UCSD-AML1 (cell line): ENCODE results near the gene PHF21A.

Experiments used
- DNase-seq: peaks from one replicate; lab custom pipeline; 2025; ENCODE audit not compliant: unreplicated experiment; lab: John Stamatoyannopoulos, UW

Gene PHF21A

DNA sequence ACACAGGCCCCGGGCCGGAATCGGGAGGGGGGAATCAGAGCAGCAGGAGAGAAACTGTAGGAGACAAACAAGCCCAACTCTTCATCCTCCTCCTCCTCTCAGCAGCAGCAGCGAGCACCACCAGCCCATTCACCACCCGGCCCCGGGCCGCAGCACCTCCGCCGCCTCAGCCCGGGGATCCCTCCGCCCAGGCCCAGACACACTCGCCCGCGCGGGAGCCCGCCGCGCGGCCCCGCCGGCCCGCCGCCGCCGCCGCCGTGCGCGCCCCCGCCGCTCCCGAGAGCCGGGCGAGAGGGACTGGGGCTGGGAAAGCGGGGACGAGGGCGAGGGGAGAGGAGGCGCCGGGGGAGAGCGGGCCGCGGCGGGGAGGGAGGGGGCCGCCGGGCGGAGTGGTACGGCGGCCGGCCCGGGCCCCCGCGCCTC, at the start of gene PHF21A:
TSS of gene PHF21A (minus strand) at position 154 of the 423 bp plus-strand sequence. CDS start 37,235 bp downstream, outside the sequence.
- peak; percentile 91 for DNase-seq

DNA sequence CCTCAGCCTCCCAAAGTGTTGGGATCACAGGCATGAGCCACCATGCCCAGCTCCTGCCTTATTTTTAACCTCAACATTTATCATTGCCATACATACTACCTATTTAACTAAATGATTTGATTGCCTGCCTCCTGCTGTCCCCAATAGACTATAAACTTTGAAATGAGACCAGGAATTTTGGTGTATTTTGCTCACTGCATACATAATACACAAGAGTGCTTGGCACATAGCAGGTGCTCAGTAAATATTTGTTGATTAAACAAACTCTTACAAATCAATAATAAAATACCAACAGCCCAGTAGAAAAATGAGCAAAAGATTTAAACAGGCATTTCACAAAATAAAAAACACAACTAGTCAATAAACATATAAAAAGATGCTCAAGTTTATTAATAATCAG, 49.5 kb upstream of the PHF21A start:
- no peak for DNase-seq

- DNase-seq, result no peak
Measured at GRCh38 chr11:46162700-46163099, 41.4 kb upstream of the PHF21A start.

- no peak for DNase-seq
Measured at GRCh38 chr11:46161201-46161600, 39.9 kb upstream of the PHF21A start.

DNA sequence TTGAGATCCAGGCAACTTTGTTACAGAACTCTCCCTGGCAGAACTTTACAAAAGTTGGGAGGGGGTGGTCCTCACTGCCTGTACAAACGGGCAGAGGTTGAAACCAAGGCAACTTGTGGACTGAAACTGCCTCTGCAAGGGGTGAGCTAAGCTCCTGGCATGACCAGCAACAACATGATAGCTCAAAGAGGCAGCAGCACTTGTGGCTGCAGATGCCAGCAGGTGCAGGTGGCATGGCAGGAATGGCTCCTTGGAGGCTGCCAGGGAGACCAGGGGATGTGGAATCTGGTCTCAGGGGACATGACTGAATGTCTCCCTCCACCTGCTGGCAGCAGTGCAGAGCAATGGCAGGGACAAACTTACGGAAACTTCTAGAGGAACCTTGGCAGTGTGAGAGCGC, 38.8 kb upstream of the PHF21A start:
- no peak for DNase-seq

GRCh38 chr11:46159680-46160079, 38.4 kb upstream of the PHF21A start:
- DNase-seq, result no peak

DNA sequence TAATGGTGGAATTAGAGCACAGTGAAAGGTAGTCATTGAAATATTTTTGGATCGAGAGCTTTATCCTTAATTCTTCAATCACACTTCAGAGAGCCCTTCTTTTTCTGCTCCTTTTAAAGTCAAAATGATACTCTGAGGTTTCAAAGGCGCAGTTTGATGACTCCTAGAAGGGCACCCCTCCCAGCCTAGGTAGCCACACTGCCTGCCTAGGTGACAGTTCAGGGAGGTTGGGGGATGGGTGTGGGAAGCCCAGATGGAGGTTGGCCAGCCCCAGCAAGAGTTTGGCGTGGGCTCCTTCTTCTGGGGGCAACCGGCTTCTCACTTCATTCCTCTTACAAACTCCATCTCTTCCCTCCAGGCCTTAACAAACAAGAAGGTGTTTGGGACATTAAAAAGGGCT, 28.6 kb upstream of the PHF21A start:
- no peak for DNase-seq

DNA sequence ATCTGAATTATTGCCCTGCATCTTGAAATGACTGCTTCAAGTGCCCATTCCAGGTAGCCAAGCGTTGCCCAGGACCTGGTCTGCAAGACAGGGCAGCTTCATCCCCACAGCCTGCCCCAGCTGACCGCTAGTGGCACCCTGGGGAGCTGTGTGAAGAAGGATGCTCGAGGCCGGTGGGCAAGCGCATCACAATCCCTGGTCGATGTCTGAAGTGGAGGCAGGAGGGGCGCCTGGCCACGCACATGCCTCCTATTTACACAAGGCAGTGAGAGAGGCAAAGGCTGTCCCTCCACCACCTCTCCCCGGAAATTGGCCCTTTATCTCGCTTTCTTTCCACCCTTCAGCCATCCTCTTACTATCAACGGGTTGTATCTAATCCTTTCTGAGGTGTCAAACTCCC, 28.1 kb upstream of the PHF21A start:
- DNase-seq, result no peak

DNA sequence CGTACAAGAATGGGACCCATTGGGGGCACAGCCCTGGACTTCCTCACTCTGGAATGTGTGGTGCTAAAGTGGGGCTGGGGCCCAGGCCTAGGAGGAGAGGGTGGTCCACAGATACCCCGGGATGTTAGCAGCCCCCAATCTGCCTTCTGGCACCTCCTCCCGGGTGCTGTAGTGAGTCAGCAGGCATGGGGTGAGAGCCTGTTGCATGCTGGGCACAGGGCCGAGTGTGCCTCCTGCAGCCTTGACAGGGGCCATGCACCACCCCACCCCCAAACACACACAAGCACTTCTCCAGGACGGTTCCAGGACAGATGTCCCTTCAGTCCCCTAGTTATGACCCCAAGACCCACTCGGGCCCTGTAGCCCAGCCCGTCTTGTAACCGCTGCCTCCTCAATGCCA, 23.5 kb upstream of the PHF21A start:
- DNase-seq, result no peak

- no peak for DNase-seq
Measured at GRCh38 chr11:46143049-46143806, 22.0 kb upstream of the PHF21A start.

GRCh38 chr11:46142561-46142960, 21.3 kb upstream of the PHF21A start:
- DNase-seq, result no peak

- DNase-seq, result no peak
Measured at GRCh38 chr11:46141597-46141996, 20.3 kb upstream of the PHF21A start.

- no peak for DNase-seq
Measured at GRCh38 chr11:46134540-46134939, 13.3 kb upstream of the PHF21A start.

GRCh38 chr11:46134061-46134460, 12.8 kb upstream of the PHF21A start:
- no peak for DNase-seq

DNA sequence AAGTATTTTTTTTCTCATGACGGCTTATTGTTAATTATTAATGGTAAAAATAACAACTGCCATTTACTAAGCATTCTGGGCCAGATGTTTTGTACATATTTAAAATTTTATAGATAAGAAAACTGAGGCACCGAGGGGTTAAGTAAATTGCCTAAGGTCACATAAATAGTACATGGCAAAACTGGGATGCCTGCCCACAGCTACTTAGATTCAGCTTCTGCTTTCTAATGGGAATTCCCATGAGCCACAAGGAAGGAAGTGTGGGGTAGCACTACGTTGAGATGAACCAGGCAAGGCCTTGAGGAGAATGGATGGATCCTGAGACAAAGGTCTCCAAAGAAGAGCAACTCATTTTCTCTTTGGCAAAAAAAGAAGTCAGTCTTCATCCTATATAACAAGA, 11.9 kb upstream of the PHF21A start:
- DNase-seq, result no peak

GRCh38 chr11:46130286-46130940, 9.2 kb upstream of the PHF21A start:
- no peak for DNase-seq

DNA sequence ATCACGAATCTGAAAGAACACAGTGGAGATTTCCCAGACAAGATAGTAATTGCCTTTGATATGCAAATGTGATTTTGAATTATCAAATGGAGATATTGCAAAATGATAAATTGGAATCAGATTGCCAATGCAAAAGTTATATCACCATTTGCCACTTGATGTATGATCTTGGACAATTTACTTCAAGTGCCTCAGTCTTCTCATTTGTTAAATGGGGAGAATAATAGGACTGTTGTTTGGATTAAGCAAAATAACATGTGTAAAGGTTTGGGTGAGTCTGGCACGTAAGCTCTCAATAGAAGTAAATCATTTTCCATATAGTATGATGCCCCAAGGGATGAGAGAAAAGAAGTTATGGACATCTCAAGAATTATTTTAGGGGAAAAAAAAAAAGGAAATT, 7.9 kb upstream of the PHF21A start:
- no peak for DNase-seq

DNA sequence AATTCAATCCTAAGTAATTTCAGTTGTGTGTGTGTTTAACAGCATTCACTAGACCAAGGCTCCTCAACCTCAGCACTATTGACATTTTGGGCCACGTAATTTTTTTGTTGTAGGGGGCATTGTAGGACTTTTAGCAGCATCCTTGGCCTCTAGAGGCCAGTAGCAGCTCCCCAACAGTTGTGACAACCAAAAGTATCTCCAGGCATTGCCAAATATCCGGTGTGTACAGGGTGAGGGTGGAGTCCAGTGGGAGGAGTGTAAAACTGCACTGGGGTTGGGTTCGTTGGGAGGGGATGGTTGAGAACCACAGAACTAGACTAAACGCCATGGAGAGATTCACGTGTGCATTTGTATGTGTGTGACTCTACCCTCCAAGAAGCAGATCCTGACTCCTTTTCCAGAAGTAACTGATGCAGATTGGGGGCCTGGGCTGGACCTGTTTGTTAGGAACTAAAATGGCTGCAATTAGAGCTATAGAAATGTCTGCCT, 5.9 kb upstream of the PHF21A start:
- peak; percentile 72 for DNase-seq

GRCh38 chr11:46125284-46125683, 4.0 kb upstream of the PHF21A start:
- DNase-seq, result no peak

DNA sequence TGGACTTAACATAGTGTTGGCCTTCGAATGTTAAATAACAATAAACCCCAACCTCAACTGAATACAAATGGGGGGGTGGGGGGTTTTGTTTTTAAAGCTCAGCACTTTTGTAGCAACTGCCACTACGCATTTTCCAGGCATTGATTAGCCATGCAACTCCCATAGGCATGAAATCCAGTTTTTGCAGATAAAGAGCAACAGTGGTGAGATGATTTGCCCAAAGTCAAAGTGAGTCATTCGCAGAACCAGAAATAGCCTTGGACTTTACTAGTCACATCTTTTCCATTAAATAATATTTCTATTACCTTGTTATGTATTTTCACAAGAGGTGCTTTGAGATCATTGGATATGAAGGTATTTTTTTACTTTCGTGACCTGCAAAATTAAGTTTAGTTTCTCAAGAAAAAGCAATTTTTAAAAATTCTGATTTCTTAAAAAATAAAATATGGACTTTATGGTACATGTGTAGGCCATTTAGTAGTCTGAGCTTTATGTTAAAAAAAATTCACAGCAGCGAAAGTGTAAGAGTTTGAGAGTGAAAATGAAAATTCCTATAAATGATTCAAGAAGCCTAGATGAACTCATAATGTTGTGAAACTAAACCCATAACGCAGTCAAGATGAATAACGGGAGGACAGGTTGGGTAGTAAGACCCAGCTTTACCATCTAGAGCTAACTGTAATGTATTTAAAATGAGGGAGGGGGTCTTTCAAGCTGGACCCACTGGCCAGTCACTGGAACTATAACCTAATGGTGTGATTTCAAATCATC, 1.9 kb upstream of the PHF21A start:
- DNase-seq, result no peak

DNA sequence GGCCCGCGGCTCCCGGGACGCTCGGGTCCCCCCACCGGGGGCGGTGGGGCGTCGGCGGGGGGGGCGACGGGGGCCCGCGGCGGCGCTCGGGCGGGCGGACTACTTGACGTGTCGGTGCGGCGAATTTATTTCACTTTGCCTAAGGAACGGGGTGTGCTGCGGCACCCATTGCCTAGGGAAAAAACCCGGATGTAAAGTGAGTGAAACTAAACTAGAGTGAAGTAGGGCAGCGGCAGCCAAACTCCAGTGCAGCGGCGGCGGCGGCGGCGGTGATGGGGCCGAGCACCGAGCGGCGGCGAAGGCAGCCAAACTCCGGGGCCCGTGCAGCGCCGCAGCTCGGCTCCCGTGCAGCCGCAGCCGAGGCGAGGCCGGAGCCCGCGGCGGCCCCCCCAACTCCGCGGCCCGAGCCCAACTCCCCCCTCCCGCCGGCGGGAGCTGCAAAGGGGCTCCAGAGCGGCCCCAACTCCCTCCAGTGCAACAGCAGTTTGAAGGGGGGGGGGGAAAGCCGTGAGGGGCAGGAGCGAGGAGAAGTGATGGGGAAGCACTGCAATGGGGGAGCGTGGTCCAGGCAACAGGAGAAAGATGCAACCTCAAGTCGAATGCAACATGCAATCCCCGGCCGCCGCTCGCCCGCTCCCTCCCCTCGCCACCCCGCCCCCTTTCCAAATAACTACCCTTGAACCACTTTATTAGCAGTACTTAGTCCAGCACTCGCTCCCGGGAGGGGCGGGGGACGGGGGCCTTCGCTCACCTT, 647 bp upstream of the PHF21A start:
- peak; percentile 82 for DNase-seq
